NB4 (cell line): ENCODE measurements around the gene GUCY2C.

Source experiments
- MAX ChIP-seq: IDR thresholded peaks from 2 replicates; pipeline ENCODE4 v1.6.1; 2011; ENCODE audit warnings: low read depth, low read length
- TF ChIP-seq, protein P1 (sequence below): IDR thresholded peaks from one replicate; pipeline ENCODE4 v1.5.1; 2012; ENCODE audit warnings: low read depth, low read length

DNA sequence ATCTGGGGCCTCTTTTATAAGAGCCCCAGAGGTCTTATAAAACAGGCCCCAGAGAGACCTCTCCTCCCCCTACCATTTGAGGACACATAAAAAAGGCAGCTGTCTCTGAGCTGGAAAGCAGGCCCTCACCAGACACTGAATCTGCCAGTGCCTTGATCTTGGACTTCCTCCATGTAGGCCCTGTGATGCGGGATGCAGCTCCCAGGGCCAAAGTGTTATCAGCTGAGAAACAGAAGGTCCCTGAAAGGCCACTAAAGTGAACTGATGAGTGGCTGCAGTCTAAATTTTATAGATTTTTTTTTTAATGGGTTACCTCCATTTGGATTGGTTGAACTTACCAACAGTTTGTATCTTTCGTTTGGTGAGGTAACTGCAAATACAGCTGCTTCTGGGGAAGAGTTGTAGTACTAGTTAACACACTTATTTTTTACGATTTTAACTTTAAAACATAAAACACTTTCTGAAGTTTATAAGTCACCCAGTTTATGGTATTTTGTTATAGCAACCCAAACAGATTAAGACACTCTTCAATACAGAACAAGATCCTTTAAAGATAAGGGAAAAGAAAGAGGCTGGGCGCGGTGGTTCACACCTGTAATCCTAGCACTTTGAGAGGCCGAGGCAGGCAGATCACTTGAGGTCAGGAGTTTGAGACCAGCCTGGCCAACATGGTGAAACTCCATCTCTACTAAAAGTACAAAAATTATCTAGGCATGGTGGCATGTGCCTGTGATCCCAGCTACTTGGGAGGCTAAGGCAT lies 5.6 kb upstream of the GUCY2C start:
- TF ChIP-seq, protein P1, sequence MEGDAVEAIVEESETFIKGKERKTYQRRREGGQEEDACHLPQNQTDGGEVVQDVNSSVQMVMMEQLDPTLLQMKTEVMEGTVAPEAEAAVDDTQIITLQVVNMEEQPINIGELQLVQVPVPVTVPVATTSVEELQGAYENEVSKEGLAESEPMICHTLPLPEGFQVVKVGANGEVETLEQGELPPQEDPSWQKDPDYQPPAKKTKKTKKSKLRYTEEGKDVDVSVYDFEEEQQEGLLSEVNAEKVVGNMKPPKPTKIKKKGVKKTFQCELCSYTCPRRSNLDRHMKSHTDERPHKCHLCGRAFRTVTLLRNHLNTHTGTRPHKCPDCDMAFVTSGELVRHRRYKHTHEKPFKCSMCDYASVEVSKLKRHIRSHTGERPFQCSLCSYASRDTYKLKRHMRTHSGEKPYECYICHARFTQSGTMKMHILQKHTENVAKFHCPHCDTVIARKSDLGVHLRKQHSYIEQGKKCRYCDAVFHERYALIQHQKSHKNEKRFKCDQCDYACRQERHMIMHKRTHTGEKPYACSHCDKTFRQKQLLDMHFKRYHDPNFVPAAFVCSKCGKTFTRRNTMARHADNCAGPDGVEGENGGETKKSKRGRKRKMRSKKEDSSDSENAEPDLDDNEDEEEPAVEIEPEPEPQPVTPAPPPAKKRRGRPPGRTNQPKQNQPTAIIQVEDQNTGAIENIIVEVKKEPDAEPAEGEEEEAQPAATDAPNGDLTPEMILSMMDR, result no peak
- TF ChIP-seq MAX, result no peak
